ENCODE results near the gene CTNND2.
"Not testable (repeated sequence)": the region's sequence is repeated elsewhere in the genome, so short reads cannot be mapped to it uniquely, and the experiment has no call there.

Gene CTNND2

DNA sequence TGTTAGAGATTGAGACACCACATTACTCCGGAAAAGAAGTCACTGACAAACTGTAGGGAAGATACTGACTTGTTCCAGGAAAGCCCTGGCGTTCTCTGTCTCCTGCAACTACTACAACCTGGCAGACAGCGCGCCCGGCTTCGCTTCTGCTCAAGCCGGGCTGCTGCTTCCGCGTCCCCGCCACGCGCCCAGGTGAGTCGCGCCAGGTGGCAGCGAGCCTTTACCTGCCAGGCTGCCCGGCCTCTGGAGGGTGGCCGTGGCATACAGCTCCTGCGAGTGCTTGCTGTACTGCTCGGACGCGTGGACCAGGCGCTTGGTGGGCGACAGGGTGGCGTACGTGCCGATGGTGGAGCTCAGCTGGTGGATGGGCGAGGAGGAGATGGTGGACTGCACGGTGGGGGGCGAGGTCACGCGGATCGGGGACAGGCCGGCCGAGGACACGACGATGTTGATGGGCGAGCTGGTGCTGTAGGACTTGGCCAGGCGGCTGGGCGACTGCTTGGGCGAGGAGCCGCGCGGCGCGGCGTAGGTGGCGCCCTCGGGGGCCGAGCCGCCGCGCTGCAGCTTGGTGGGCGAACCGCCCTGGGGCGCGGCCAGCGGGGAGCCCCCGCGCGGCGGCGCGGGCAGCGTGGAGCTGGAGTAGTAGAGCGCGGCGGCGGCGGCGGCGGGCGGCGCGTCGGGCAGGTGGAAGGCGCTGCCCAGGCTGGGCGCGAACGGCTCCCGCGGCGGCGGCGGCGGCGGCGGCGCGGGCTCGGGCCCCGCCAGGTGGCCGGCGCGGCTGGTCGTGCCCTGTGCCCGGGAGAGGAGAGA, 519.6 kb downstream of the CTNND2 start:
- DNase-seq (ENCODE audit: low spot score), result no peak

DNA sequence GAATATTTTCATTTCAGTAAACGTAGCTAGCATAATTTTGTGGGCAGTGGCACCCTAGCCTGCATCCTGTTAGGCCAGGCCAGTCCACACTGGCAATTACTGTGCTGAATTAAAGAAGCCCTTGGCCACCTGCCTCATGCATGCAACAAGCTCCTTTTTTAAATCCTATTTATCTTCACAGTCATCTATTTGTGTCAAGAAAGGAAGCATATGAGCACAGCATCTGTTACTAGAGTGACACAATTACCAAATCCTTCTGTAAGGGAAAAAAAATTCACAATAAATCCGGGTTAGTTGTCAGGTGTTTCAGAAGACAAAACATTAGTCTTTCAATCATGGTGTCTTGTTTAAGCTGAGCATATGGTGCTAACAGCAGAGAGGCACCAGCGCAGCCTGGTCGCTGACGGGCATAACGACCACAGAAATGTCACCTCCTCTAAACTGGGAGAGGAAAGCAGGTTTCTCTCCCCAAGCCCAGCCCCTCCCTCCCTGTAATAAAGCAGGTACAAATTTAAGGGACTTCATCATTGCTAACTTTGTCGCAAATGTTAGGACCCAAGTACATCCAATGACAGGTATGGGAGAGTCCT, 520.6 kb downstream of the CTNND2 start:
- no peak for DNase-seq (ENCODE audit: low spot score)

DNA sequence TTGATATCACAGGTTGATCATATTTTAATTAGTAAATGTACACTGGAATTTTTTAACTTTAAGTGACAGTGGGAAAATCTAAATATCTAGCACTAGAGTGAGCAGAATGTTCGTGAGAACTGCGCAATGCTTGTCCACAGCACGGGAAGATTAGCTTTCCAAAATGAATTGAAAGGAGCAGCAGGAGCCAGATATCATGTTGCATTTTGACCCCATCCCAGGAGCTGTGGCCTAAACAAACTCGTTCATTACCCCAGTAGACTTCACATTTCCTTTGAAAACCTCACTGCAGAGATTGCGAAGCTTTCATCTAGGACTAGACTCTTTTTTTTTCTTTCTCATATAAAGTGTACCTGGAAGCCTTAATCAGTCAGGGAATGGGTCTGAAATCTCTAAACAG, 525.8 kb downstream of the CTNND2 start:
- DNase-seq (ENCODE audit: low spot score), result no peak

DNA sequence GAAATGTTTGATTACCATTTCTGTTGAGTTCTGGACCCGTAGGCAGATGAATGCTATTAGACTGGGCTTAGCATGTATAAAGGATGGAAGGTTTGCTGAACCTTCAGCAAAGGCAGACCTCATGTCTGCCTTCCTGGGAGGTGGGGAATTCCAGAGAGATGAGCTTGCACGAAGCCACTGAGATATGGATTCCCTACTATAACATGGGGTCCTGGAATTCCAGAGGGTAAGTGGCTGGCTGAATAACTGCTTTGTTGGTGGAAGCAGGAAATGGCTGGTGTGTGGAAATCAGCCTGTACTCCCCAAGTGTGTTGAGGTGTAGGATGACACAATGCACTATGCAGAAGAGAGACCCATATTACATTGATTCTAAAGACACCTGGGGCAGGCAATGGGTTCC, 526.4 kb downstream of the CTNND2 start:
- DNase-seq (ENCODE audit: low spot score), result no peak

DNA sequence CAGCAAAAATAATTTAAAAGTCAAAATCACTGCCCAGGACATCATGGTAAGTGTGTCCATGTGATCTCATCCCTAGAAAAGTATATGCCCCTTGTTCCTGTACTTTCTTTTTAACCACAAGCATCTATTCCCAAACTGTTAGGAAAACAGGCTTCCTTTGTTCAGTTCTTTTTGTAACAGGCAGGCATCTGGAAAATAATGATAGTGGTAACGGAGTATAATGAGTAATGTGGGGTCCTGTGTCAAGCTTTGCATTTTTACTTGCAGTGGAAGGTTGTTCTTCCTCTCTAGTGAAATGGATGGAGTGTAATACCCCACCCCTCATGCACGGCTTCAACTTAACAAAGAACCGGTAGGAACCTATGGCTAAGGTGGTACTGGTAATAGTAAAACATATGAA, 532.1 kb downstream of the CTNND2 start:
- no peak for DNase-seq (ENCODE audit: low spot score)

DNA sequence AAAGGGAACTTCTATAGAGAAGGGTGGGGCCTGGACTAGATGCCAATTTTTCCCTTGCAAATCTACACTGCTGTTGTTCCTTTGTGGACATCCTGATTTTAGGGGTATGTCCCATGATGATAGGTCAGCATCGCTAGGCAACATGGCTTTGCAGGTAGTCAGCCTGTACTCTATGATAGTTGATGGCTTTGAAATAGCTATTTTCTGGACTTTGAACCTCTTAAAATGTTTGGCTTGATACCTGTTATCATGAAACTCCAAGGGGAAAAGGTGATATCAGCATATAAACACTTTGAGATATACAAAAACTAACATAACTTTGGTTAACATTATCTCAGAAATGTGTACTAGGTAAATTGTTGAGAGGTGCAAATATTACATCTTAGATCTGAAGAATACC, 533.2 kb downstream of the CTNND2 start:
- DNase-seq (ENCODE audit: low spot score), result no peak

DNA sequence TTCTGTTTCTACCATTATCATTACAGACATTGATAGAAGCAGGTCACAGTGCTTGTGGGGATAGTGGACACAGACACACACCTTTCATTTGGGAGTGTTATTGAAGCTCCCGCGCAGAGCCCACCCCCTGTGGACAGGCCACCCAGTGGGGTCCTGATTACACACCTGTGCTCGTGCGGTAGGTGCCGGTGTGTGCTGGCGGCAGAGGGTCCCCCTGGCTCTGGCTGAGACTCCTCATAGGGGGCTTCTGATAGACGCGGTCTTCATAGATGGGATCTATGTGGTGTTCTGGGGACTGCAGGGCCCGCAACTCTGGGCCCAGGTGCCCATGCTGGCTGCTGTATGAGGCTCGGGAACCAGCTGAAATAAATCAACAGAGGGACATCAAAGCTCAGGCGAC, 539.7 kb downstream of the CTNND2 start:
- DNase-seq (ENCODE audit: low spot score), result no peak

DNA sequence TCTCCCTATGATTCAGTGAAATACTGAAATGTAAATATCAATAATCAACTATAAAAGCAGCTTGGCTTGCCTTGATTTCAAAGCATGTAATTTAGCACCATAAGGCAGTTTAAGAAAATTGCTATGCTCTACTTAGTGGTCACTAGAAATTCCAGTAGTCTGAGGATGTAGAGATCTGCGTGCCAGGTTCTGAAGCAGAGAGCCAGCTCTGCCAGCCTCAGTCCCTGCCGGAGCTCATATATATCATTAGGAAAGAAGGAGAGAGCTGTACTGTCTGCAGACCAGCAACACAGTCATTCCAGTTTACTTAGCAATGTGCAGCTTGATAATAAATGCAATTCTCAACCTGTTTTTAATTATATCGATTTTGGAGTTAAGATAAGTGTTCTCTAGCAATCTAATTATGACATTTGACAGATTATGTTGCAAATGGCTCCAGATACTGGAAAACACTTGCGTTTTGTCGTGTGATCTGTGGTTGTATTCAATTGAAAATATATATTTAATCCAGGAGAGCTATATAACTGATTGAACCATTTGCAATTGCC, 540.5 kb downstream of the CTNND2 start:
- DNase-seq (ENCODE audit: low spot score), result no peak

DNA sequence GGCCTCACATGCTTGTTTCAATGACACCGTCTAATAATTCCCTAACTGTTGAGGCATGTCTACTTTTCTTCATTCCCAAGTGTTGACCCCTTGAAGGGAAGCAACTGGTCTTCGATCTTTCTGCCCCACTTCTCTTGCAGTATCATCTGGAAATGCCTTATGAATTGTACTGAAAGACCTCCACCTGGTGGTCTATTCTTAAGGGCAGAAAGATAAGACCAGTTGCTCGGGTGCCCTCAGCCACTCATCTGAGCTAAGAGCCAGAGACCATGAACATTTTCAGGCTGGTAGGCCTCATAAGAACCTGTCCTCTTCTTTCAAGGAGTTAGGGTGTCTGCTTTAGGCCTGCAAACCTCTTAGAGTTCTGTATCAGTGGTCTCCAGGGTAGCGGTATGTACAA, 542.5 kb downstream of the CTNND2 start:
- no peak for DNase-seq (ENCODE audit: low spot score)

DNA sequence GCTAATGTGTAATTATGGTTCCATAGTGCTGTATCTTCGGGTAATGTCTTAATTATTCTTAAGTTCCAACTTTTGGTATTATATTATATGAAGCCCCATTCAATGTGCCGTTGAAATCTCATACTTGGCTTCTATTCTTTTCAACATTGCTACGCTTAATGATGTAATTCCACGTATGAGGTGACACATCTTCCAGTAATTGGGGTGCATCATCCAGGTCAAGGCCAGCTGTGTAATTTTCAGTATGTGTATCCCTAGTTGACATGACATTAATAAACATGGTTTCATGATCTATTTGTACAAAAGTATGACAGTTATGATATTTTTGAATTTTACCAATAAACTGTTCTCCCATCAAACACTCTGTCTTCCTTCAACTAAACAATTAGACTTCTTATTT, 546.3 kb downstream of the CTNND2 start:
- no peak for DNase-seq (ENCODE audit: low spot score)

DNA sequence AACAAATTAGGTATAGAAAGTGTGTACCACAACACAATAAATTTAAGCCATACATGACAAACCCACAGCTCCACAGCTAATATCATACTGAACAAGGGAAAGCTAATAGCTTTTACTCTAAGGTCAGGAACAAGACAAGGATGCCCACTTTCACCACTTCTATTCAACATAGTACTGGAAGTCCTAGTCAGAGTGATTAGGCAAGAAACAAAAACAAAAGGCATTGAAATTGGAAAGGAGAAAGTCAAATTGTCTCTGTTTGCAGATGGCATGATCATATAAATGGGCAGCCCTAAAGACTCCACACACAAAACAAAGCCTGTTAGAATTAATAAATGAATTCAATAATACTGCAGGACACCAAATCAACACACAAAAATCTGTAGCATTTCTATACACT, 548.8 kb downstream of the CTNND2 start:
- DNase-seq (ENCODE audit: low spot score), result no peak

DNA sequence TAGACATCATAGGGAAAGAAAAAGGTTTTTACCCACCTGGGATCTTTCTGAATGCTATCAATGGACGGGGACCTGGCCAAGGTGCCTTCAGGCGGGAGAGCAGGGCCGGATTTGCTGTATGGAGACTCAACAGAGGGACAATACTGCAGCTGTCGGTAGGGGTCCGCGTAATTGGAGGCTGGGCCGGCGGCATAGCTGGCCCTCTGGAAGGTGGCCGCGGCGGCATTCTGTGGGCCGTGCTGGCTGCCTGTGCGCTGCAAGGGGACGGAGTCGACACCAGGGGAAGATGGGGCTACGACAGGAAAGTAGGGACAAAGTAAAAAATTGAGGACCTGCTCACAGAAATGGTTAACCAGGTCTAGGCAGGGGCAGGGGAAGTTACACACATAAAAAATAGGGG, 557.9 kb downstream of the CTNND2 start:
- no peak for DNase-seq (ENCODE audit: low spot score)

DNA sequence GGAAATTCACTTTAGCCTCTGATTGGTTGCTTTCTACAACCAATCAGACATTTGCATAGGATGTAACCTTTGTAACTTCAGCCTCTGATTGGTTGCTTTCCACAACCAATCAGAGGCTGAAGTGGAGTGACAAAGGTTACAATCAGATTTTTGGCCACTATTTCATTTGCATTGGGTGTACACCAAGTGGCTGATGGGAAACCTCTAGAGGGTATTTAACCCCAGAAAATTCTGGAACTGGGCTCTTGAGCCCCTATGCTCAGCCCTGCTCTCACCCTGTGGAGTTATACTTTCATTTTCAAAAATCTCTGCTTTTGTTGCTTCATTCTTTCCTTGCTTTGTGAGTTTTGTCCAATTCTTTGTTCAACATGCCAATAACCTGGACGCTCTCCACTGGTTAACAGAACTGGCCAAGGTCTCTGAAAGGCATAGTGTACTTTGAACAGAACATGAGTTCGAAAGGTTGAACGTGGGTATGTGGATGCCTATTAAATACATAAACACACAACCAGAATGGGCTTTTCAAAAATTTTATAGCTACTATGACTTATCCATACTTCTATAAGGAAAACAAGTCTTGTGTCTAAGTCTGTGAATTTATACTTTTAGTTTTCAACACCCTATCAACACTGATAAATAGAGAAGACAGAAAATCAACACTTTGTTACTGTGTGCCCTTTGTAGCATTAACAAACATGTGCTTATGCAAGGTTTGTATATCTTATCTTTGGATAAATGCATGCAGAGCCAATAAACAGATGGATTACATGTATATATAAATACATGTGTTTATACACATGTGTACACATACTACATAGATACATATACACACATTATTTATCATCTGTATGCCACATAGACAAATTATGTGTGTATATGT, 568.1 kb downstream of the CTNND2 start:
- DNase-seq (ENCODE audit: low spot score), result no peak

DNA sequence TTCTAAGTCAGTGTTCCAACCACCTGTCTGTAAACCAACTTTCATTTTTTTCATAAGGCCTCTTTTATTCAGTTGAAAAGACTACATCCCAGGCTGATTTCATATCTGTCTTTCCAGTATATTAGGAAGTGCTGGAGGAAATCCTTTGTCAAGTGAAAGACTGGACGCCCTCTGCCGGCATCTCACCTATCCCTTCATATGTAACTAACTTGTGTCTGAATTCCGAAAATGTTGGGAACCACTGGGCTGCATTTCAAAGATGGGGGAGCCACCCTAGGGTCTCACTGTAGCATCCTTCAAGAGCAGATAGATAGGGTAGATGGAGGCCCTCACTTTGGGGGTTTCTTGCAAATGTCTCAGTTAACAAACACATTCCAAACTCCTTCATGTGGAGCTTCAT, 569.8 kb downstream of the CTNND2 start:
- DNase-seq (ENCODE audit: low spot score), result no peak

DNA sequence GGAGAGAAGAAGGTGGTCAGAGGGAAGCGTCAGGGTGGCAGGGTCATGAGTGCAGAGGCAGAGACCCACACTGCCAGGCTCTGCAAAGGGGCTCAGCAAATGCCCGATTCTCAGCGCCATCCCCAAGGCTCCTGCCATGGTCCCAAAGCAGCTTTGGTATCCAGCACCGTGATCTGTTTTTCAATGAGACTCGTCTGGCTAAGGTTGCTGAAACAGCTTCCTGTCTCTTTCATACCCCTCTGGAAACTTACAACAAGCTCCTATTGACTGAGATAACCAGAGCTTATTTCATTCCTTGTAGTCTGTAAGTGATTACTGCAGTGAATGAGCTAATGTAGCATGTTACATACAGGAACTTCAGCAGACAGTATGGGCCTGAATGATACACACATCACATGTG, 574.6 kb downstream of the CTNND2 start:
- no peak for DNase-seq (ENCODE audit: low spot score)

DNA sequence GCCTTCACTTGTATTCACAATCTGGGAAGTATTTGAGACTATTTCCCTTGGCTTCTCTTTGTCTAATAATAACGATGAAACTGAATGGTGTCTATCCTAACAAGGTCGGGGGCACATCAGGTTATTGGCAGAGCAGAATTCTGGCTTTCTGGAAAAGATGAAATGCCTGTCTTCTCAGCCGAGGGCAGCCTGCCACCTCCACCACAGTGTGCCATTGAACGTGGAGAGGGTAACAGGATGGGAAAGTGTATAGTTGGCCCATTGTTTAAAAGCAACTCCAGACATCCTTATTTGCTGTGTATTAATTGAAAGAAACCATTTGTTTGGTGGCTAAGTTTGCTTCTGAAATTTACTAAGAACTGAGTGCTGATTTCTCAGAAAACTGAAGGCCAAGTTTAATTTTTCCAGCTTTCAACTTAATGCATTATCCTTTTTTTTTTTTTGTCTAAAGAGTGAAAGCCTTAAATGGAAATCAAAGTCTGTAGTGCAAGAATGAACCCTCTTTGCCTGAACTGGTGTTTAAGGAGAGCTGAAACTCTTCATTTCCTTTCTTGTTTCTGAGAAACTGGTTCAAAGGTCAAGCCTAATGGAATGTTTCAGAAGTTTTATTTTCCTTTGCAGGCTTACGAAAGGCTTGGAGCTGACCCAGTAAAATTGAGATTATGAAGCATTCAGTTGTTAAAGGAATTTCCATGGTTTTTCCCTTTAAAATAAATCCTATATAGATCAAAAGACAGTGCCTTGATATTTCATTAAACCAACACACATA, 579.5 kb downstream of the CTNND2 start:
- DNase-seq (ENCODE audit: low spot score), result no peak

DNA sequence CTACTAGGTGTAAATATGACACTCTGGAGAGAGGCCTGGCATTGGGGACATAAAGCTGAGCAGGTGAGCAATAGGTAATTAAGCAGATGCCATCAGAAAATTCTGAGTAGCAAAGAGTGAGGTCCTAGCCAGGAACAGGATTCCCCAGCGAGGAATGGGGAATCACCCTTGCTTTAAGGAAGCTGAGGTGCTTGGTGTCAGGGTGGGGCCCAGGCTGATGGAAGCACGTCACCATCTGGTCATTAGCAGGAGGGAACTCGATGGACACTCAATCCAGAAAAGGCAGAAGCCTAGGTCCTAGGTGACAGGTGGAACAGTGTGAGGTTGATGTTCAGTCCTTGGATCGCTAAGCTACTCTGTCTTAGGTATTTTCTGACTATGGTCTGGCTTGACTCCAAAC, 580.5 kb downstream of the CTNND2 start:
- DNase-seq (ENCODE audit: low spot score), result no peak

DNA sequence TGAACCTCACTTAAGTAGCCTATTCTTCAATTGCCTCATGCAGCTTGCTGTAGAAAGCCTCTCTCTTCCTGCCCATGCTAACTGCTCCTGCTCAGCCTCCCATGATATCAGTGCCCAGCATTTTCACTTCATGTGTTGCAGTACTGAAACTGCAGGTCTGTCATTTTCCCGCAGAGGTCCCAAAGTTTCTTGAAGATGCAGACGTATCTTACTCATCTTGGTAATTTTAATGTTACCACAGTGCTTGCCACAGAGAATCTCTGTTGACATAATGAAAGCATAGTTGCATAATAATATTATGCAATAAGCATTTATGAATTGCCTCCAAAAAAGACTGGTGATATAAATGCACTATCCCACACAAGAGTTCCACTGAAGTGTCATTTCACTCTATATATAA, 582.1 kb downstream of the CTNND2 start:
- DNase-seq (ENCODE audit: low spot score), result no peak

DNA sequence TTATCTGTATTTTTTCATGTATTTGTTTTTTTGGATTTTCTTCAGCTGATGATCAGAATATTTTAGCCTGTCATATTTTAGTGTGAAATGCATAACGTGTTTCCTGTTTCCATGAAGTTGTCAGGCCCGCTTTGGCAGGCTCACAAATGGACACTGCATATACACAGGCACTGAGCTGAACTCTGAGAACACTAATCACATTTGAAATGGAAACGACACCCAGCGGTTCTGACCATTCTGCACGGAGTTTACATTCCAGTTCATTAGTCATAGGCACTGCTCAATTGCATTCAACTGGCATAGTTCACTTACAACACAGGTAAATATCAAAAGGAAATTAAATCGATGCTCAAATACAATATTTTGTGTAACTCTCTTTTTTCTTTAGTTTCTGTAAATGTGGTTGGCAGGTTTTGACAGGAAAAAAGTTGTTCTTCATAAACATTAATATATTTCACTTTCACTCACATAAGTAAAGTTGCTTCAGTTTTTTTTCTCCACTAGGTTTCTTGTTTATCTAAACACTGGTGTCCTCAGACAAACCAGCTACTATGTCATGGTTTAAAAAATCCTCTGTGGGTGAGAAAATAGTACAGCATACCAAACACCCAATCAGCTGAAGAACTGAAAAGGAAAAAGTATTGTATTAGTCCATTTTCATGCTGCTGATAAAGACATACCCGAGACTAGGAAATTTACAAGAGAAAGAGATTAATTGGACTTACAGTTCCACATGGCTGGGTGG, 584.2 kb downstream of the CTNND2 start:
- DNase-seq (ENCODE audit: low spot score), result no peak

DNA sequence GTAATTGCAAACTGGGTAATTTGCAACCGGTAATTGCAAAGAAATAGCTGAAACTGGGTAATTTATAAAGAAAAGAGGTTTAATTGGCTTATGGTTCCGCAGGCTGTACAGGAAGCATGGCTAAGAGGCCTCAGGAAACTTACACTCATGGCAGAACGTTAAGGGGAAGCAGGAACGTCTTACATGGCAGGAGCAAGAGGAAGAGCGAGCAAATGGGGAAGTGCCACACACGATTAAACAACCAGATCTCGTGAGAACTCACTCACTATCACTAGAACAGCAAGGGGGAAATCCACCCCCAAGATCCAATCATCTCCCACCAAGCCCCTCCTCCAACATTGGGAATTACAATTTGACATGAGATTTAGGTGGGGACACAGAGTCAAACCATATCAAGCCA, 590.6 kb downstream of the CTNND2 start:
- DNase-seq (ENCODE audit: low spot score), result not testable (repeated sequence)

DNA sequence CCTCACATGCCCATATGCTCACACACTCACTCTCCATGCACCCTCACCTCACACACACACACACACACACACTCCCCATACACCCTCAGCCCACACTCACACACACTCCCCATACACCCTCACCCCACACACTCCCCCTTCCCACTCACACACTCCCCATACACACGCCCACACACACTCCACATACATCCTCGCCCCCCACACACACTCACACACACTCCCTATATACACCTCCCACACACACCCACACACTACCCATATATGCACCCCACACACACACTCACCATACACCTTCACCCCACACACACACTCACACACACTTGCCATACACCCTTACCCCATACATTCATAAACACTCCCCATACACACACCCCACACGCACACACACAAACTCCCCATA, 592.5 kb downstream of the CTNND2 start:
- no peak for DNase-seq (ENCODE audit: low spot score)

All from kidney capillary endothelial cell (primary cell).